Retinal pigment epithelial cell (primary cell): Measurements from ENCODE around the gene SEC11A.
"Not testable (repeated sequence)": the region's sequence is repeated elsewhere in the genome, so short reads cannot be mapped to it uniquely, and the experiment has no call there.

Experiments used
- DNase-seq: peaks from one replicate; pipeline ENCODE4 v3.0.0-alpha.2; 2010; ENCODE audit warnings: low read depth
- H3K4me3 ChIP-seq: 2 replicates; pipeline ENCODE4 v1.5.1; 2011; ENCODE audit warnings: mild to moderate bottlenecking, low read length, control low read depth, moderate library complexity
- CTCF ChIP-seq: conservative IDR thresholded peaks from 2 replicates; pipeline ENCODE4 v1.5.1; 2011; ENCODE audit warnings: low read depth, low read length, control low read depth, inconsistent platforms

The SEC11A gene

GRCh38 chr15:84697236-84697990 is 18.5 kb downstream of the SEC11A start:
- no peak for DNase-seq
- TF ChIP-seq CTCF, result no peak
- H3K4me3 ChIP-seq, result no peak overlapping the region

- DNase-seq, result no peak
- no peak for TF ChIP-seq CTCF
- H3K4me3 ChIP-seq, result no peak overlapping the region
Measured at GRCh38 chr15:84696757-84697156, 19.2 kb downstream of the SEC11A start.

GRCh38 chr15:84690342-84690741 is 25.6 kb downstream of the SEC11A start:
- no peak for TF ChIP-seq CTCF
- H3K4me3 ChIP-seq, result no peak overlapping the region
- DNase-seq, result no peak

- no peak for DNase-seq
- TF ChIP-seq CTCF, result no peak
- H3K4me3 ChIP-seq, result no peak overlapping the region
Measured at GRCh38 chr15:84689858-84690257, 26.1 kb downstream of the SEC11A start.

GRCh38 chr15:84686446-84686845 is 29.5 kb downstream of the SEC11A start:
- not testable (repeated sequence) for H3K4me3 ChIP-seq, DNase-seq

- no peak for TF ChIP-seq CTCF
- no peak overlapping the region for H3K4me3 ChIP-seq
- peak; percentile 71 for DNase-seq
Measured at GRCh38 chr15:84685304-84685703, 30.6 kb downstream of the SEC11A start.

GRCh38 chr15:84684092-84684491 is 31.8 kb downstream of the SEC11A start:
- DNase-seq, result peak; percentile 56
- no peak for TF ChIP-seq CTCF
- no peak overlapping the region for H3K4me3 ChIP-seq
